ENCODE results near the gene PAH.

- TF ChIP-seq CTCF (IDR thresholded peaks at IDR 0.05; ENCODE audit: extremely low read depth in 1 of 2, insufficient read depth in 1 of 2, low read depth in 1 of 2, low read length in 2 of 2), result no peak
- no peak for TF ChIP-seq EZH2 (IDR thresholded peaks at IDR 0.05; ENCODE audit: borderline replicate concordance, low read depth, low read length, severe bottlenecking)
- no peak for TF ChIP-seq MYC (IDR thresholded peaks at IDR 0.05; ENCODE audit: low read depth, low read length)
Observed at GRCh38 chr12:102959391-102959790, 42.3 kb upstream of the PAH start.

All from endothelial cell of umbilical vein (primary cell).